Measurements from ENCODE around the gene PNPLA1. TPM values are rescaled to one million over a fixed set of nuclear protein-coding genes. Genes with fewer than 3 reads are reported as not detected.

PNPLA1 gene
- total RNA-seq, 1 donor from 2014 or later = not detected

DNA sequence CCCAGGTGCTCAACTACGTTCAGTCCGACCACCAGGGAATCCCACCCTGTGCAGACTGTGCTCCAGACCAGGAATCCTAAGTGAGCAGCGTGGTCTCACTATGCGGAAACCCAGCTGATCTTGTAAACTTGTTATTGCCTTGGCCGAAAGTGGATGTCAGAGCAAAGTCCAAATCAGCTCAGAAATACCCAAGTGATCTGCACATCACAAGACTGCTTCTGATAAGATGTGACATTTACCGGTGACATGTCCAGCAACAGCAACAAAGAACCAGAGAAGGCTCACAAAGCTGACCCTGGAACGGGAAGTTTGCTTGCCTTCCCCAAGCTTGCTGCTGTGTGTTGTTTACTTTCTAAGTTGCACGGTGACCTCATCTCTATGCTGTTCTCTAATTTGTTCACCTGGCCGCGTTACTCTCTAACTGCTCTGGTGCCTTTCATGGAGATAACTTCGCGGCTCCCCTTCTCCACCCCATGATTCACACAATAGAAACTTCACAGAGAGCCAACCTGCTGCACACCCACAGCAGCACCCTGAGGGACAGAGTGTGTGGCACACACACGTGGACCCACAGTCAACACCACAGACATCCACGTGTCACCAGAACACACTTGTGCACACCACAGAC, 65.1 kb downstream of the PNPLA1 start:
- Mint-ChIP-seq H3K4me3 (no peak overlapping the region), H3K9me3 (no peaks in the 10 kb centered on the region), H3K36me3 (no peaks in the 10 kb centered on the region), H3K27me3 (ENCODE audit: insufficient read depth, low read depth) (peaks cover 13% of the 10 kb centered on the region), H3K4me1 (peaks cover 40% of the 10 kb centered on the region), H3K27ac (no peak overlapping the region)
- TF ChIP-seq EZH2phosphoT487 (IDR thresholded peaks at IDR 0.05) = no peak
- TF ChIP-seq, protein P1, sequence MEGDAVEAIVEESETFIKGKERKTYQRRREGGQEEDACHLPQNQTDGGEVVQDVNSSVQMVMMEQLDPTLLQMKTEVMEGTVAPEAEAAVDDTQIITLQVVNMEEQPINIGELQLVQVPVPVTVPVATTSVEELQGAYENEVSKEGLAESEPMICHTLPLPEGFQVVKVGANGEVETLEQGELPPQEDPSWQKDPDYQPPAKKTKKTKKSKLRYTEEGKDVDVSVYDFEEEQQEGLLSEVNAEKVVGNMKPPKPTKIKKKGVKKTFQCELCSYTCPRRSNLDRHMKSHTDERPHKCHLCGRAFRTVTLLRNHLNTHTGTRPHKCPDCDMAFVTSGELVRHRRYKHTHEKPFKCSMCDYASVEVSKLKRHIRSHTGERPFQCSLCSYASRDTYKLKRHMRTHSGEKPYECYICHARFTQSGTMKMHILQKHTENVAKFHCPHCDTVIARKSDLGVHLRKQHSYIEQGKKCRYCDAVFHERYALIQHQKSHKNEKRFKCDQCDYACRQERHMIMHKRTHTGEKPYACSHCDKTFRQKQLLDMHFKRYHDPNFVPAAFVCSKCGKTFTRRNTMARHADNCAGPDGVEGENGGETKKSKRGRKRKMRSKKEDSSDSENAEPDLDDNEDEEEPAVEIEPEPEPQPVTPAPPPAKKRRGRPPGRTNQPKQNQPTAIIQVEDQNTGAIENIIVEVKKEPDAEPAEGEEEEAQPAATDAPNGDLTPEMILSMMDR (IDR thresholded peaks at IDR 0.05) = no peak
- TF ChIP-seq EZH2 (IDR thresholded peaks at IDR 0.05) = no peak
- Histone ChIP-seq H3K4me1 (peaks cover 13% of the 10 kb centered on the region), H4K20me1 (ENCODE audit: low read depth) (no peaks in the 10 kb centered on the region), H2AFZ (replicated peaks) (no peak overlapping the region), H3K4me3 (no peak overlapping the region), H3K79me2 (ENCODE audit: low read depth) (no peaks in the 10 kb centered on the region), H3K9me3 (ENCODE audit: low read depth) (no peaks in the 10 kb centered on the region), H3K4me2 (no peak overlapping the region), H3K9ac (no peak overlapping the region), H3K36me3 (no peaks in the 10 kb centered on the region), H3K27me3 (peaks cover 14% of the 10 kb centered on the region), H3K27ac (no peak overlapping the region), H3F3A (ENCODE audit: low read depth) (no peaks in the 10 kb centered on the region)
- DNase-seq (ENCODE audit: low spot score) = no peak

DNA sequence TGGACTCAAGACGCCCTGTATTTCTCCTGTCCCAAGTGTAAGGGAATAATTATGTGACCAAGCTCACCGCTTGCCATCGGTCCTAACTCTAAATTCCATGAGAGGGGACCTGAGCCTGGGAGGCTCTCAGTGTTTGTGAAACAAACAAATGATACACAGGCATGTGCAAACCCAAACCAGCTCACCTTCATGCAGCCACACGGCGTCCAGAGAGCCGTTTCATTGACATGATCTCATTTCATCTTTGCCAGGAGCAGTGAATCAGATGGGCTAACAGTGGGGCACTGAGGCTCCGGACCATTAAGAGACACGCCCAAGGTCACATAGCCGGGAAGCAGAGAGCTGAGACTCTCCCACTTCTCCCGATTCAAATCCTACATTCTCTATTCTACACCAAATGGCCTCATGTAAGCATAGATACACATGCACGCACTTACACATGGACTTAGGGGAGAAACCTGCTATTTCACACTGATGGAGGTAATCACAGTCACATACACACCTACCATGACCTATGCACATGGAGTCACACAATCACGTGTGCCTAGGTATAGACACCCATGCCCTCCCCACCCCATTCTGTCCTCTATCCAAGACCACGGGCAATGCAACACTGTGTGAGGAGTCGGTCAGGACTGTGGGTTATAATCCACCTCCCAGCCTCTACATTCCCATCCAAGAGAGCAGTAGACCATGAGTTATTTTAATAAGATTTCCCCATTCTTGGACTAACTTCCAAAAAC, 65.8 kb downstream of the PNPLA1 start:
- Histone ChIP-seq H3F3A (ENCODE audit: low read depth) (no peaks in the 10 kb centered on the region), H3K27ac (no peak overlapping the region), H3K4me2 (no peak overlapping the region), H3K9me3 (ENCODE audit: low read depth) (no peaks in the 10 kb centered on the region), H3K79me2 (ENCODE audit: low read depth) (no peaks in the 10 kb centered on the region), H3K9ac (no peak overlapping the region), H3K27me3 (peaks cover 21% of the 10 kb centered on the region), H2AFZ (replicated peaks) (no peak overlapping the region), H3K4me1 (peaks cover 7% of the 10 kb centered on the region), H4K20me1 (ENCODE audit: low read depth) (no peaks in the 10 kb centered on the region), H3K4me3 (no peak overlapping the region), H3K36me3 (no peaks in the 10 kb centered on the region)
- Mint-ChIP-seq H3K36me3 (no peaks in the 10 kb centered on the region), H3K27ac (no peak overlapping the region), H3K9me3 (no peaks in the 10 kb centered on the region), H3K27me3 (ENCODE audit: insufficient read depth, low read depth) (peaks cover 11% of the 10 kb centered on the region), H3K4me1 (peaks cover 44% of the 10 kb centered on the region), H3K4me3 (no peak overlapping the region)
- TF ChIP-seq, protein P1 (IDR thresholded peaks at IDR 0.05) = no peak
- no peak for TF ChIP-seq EZH2phosphoT487 (IDR thresholded peaks at IDR 0.05)
- TF ChIP-seq EZH2 (IDR thresholded peaks at IDR 0.05) = no peak
- DNase-seq (ENCODE audit: low spot score) = no peak

DNA sequence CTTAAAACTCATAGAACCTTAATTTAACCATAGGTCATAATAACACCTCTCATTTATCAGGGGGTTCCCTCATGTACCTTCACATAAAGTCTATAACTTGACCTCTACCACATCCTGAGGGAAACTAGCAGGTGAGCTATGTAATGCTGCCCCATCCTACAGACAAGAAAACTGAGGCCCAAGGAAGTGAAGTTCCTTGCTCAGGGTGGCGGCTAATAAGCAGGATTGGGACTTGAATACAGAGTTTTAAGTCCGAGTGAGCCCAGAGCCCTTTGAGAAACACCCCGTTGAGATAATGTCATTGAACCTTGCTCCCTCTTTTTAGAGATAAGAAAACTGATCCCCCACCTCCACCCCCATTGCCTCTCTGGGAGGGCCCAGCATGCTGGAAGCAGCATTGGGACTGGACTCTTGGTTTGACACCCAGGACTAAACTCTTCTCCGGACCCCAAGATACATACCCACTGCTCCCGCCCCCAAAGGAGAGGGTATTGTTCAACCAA, 66.4 kb downstream of the PNPLA1 start:
- Histone ChIP-seq H3K27ac (no peak overlapping the region), H3K4me3 (no peak overlapping the region), H4K20me1 (ENCODE audit: low read depth) (no peaks in the 10 kb centered on the region), H3K9me3 (ENCODE audit: low read depth) (no peaks in the 10 kb centered on the region), H3K36me3 (no peaks in the 10 kb centered on the region), H2AFZ (replicated peaks) (no peak overlapping the region), H3K4me2 (no peak overlapping the region), H3K9ac (no peak overlapping the region), H3F3A (ENCODE audit: low read depth) (no peaks in the 10 kb centered on the region), H3K27me3 (peaks cover 26% of the 10 kb centered on the region), H3K4me1 (peaks cover 7% of the 10 kb centered on the region), H3K79me2 (ENCODE audit: low read depth) (no peaks in the 10 kb centered on the region)
- H3K36me3 Mint-ChIP-seq = no peaks in the 10 kb centered on the region
- H3K9me3 Mint-ChIP-seq = no peaks in the 10 kb centered on the region
- TF ChIP-seq, protein P1 (IDR thresholded peaks at IDR 0.05) = no peak
- peaks cover 16% of the 10 kb centered on the region for H3K27me3 Mint-ChIP-seq (ENCODE audit: insufficient read depth, low read depth)
- H3K4me1 Mint-ChIP-seq = peaks cover 47% of the 10 kb centered on the region
- DNase-seq (ENCODE audit: low spot score) = no peak
- no peak overlapping the region for H3K4me3 Mint-ChIP-seq
- no peak overlapping the region for H3K27ac Mint-ChIP-seq

Measured in neural progenitor cell (in vitro differentiated cells).